SK-N-MC (cell line): ENCODE results near the gene HSD17B13.

Source experiments
- EZH2 ChIP-seq: fragments of 200-600 bp; sonication (generic); IDR thresholded peaks from one replicate; pipeline ENCODE4 v1.6.1; 2017; ENCODE audit warnings: antibody characterized with exemption
- POLR2AphosphoS5 ChIP-seq: IDR thresholded peaks from 2 replicates; pipeline ENCODE4 v1.6.1; 2012; ENCODE audit warnings: mild to moderate bottlenecking, low read depth, low read length, borderline replicate concordance

- TF ChIP-seq POLR2AphosphoS5 = no peak
- no peak for TF ChIP-seq EZH2
Observed at GRCh38 chr4:87337361-87337760, 14.7 kb upstream of the HSD17B13 start.
